PC-9 (cell line): ENCODE data around the gene CPED1. TPM values are rescaled to one million over a fixed set of nuclear protein-coding genes. Genes with fewer than 3 reads are reported as not detected.

Experiments
- BruUV-seq: library from RNA; stranded (reverse); fragments of 400-500 nt; replicated peaks from 2 replicates; lab custom pipeline; 2021; lab: Mats Ljungman, UMichigan
- CTCF ChIA-PET: fragments of 300-600 bp; sonication (Branson Sonifier 250); formaldehyde crosslinking; loops from one replicate; lab custom pipeline; 2022; ENCODE audit warnings: antibody characterized with exemption; lab: Charles Lee
- POLR2A ChIA-PET: fragments of 300-600 bp; sonication (Branson Sonifier 250); formaldehyde crosslinking; loops from one replicate; lab custom pipeline; 2022; ENCODE audit warnings: antibody characterized with exemption; ENCODE audit not compliant: unreplicated experiment; lab: Charles Lee
- DNase-seq, 2 experiments: peaks; one replicate each; pipeline versions ENCODE4 v3.0.0 to v3.0.0-alpha.2; 2015 to 2022; ENCODE audit warnings: mixed read lengths in 1 of 2
- H2AFZ ChIP-seq: fragments of 200-600 bp; sonication (generic); 2 replicates; pipeline ENCODE4 v1.8.1; 2017; ENCODE audit warnings: antibody characterized with exemption
- H3F3A ChIP-seq: fragments of 200-600 bp; sonication (generic); 2 replicates; pipeline ENCODE4 v1.8.1; 2017; ENCODE audit warnings: antibody characterized with exemption, mild to moderate bottlenecking, low read depth; ENCODE audit not compliant: insufficient read depth
- H3K27ac ChIP-seq: fragments of 200-600 bp; sonication (generic); 2 replicates; pipeline ENCODE4 v1.6.1; 2016; ENCODE audit warnings: mixed run types
- H3K27me3 ChIP-seq: fragments of 200-600 bp; sonication (generic); 2 replicates; pipeline ENCODE4 v1.6.1; 2016; ENCODE audit warnings: low read depth, mixed run types; ENCODE audit not compliant: insufficient read depth
- H3K36me3 ChIP-seq: fragments of 200-600 bp; sonication (generic); 2 replicates; pipeline ENCODE4 v1.6.1; 2016; ENCODE audit warnings: low read depth, mixed run types
- H3K4me1 ChIP-seq: fragments of 200-600 bp; sonication (generic); replicated peaks from 2 replicates; pipeline ENCODE4 v1.6.1; 2016; ENCODE audit warnings: mixed run types; ENCODE audit not compliant: insufficient read depth
- H3K4me2 ChIP-seq: fragments of 200-600 bp; sonication (generic); 2 replicates; pipeline ENCODE4 v1.6.1; 2017; ENCODE audit warnings: mixed run types
- H3K4me3 ChIP-seq: fragments of 200-600 bp; sonication (generic); 2 replicates; pipeline ENCODE4 v1.6.1; 2016; ENCODE audit warnings: mixed run types
- H3K79me2 ChIP-seq: fragments of 200-600 bp; sonication (generic); 2 replicates; pipeline ENCODE4 v1.6.1; 2017; ENCODE audit warnings: low read depth, mixed run types
- H3K9me2 ChIP-seq: fragments of 200-600 bp; sonication (generic); 2 replicates; pipeline ENCODE4 v1.8.1; 2017; ENCODE audit warnings: mild to moderate bottlenecking; ENCODE audit not compliant: insufficient read depth
- H3K9me3 ChIP-seq: fragments of 200-600 bp; sonication (generic); 2 replicates; pipeline ENCODE4 v1.8.1; 2016; ENCODE audit warnings: low read depth; ENCODE audit not compliant: insufficient read depth
- H4K20me1 ChIP-seq: fragments of 200-600 bp; sonication (generic); 2 replicates; pipeline ENCODE4 v1.8.1; 2017; ENCODE audit not compliant: insufficient read depth
- EZH2 ChIP-seq: fragments of 200-600 bp; sonication (generic); IDR thresholded peaks from 2 replicates; pipeline ENCODE4 v1.8.0; 2017; ENCODE audit warnings: antibody characterized with exemption, low read depth
- intact Hi-C: fragments of 100-400 bp; cut with micrococcal nuclease; formaldehyde crosslinking; loops from one replicate; pipeline ENCODE4 v1.10.0; 2022; ENCODE audit not compliant: unreplicated experiment
- total RNA-seq: library from RNA; stranded (reverse); gene quantifications from 2 replicates; pipeline ENCODE4 v1.2.3, GENCODE V29; 2021
- TF ChIP-seq, protein P1 (sequence below): fragments of 200-600 bp; sonication (generic); conservative IDR thresholded peaks from 2 replicates; pipeline ENCODE4 v1.6.1; 2017; ENCODE audit warnings: mixed run types, antibody characterized with exemption, mild to moderate bottlenecking, moderate library complexity

The CPED1 gene
- total RNA-seq, 1 experiment from 2014 or later = 2.4 TPM

DNA sequence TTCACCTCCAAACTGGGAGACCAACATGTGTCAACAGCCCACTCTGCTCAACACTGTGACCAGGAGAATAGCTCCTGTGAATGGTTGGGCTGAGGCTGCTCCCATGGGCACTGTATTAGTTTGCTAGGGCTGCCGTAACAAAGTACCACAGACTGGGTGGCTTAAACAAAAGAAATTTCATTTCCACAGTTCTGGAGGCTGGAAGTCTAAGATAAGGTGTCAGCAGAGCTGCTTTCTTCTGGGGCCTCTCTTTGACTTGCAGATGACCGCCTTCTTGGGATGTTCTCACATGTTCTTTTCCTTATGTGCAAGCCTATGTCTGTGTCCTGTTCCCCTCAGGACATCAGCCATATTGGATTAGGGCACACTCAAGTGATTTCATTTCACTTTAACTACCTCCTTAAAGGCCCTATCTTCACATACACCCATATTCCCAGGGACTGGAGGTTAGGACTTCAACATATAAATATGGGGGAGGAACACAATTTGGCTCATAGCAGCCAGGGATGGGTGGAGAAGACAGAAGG lies 90.3 kb downstream of the CPED1 start:
- no peak for DNase-seq
- TF ChIP-seq EZH2 = no peak
- TF ChIP-seq, protein P1, sequence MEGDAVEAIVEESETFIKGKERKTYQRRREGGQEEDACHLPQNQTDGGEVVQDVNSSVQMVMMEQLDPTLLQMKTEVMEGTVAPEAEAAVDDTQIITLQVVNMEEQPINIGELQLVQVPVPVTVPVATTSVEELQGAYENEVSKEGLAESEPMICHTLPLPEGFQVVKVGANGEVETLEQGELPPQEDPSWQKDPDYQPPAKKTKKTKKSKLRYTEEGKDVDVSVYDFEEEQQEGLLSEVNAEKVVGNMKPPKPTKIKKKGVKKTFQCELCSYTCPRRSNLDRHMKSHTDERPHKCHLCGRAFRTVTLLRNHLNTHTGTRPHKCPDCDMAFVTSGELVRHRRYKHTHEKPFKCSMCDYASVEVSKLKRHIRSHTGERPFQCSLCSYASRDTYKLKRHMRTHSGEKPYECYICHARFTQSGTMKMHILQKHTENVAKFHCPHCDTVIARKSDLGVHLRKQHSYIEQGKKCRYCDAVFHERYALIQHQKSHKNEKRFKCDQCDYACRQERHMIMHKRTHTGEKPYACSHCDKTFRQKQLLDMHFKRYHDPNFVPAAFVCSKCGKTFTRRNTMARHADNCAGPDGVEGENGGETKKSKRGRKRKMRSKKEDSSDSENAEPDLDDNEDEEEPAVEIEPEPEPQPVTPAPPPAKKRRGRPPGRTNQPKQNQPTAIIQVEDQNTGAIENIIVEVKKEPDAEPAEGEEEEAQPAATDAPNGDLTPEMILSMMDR = no peak
- no peaks in the 10 kb centered on the region for H3K79me2 ChIP-seq
- peaks cover 16% of the 10 kb centered on the region for H3K4me1 ChIP-seq
- H4K20me1 ChIP-seq = no peaks in the 10 kb centered on the region
- POLR2A ChIA-PET = no interaction called here
- H3F3A ChIP-seq = peaks cover 6% of the 10 kb centered on the region
- H3K4me3 ChIP-seq = no peak overlapping the region
- intact Hi-C loops = no loop called here
- no peaks in the 10 kb centered on the region for H3K36me3 ChIP-seq
- no peak overlapping the region for H2AFZ ChIP-seq
- no peak overlapping the region for H3K27ac ChIP-seq
- H3K9me2 ChIP-seq = no peaks in the 10 kb centered on the region
- no peaks in the 10 kb centered on the region for H3K9me3 ChIP-seq
- no peak overlapping the region for H3K4me2 ChIP-seq
- H3K27me3 ChIP-seq = no peaks in the 10 kb centered on the region
- CTCF ChIA-PET = interaction anchor here (0.6 kb wide), 1 partner anchor 90 kb away, joined by 3 read pairs; the partner anchor contains the start of gene CPED1
- BruUV-seq = no TSS peak

DNA sequence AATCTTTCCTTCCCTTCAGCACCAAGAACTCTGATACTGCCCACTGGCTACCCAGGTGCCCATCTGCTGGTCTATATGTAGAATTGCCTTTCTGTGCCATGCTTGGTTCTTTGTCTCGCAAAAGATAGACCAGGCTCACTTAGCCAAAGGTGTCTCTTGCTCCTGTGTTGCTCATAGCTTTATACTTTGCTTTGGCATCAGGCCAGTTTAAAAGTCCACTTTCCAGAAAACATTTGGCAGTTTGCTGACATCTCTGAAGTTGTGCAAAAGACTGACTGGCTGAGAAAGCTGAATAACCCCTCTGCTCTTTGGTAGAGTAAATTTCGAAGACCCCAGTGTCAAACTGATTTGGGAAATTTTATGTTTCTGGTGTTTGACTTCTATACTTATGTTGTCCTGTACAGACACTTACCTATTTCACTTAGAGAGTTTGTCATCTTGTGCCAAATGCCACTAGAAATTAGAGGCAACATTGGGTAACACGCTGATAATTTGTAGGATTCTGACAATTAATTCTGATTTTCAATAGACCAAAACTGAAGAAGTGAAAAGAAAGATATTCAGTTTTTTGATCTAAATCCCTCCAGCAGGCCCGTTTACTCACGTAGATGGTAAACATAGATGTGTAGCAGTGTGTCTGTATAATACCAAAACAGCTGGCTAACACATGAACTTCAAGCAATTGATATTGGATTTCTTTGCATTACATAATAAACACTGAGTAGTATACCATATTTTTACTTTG lies 91.1 kb downstream of the CPED1 start:
- ChIA-PET POLR2A (no interaction called here), CTCF (interaction anchor here (0.6 kb wide), 1 partner anchor 91 kb away, joined by 3 read pairs; the partner anchor contains the start of gene CPED1)
- Histone ChIP-seq H3F3A (peaks cover 14% of the 10 kb centered on the region), H3K4me2 (no peak overlapping the region), H3K4me3 (no peak overlapping the region), H2AFZ (no peak overlapping the region), H3K9me2 (no peaks in the 10 kb centered on the region), H3K36me3 (no peaks in the 10 kb centered on the region), H3K27ac (no peak overlapping the region), H3K27me3 (no peaks in the 10 kb centered on the region), H4K20me1 (no peaks in the 10 kb centered on the region), H3K4me1 (peaks cover 24% of the 10 kb centered on the region), H3K79me2 (no peaks in the 10 kb centered on the region), H3K9me3 (no peaks in the 10 kb centered on the region)
- DNase-seq = no peak
- intact Hi-C loops = loop anchor here (5.0 kb wide), 1 partner anchor 222 kb away; the partner anchor contains the start of gene TSPAN12
- TF ChIP-seq EZH2 = no peak
- TF ChIP-seq, protein P1 = no peak
- no TSS peak for BruUV-seq

DNA sequence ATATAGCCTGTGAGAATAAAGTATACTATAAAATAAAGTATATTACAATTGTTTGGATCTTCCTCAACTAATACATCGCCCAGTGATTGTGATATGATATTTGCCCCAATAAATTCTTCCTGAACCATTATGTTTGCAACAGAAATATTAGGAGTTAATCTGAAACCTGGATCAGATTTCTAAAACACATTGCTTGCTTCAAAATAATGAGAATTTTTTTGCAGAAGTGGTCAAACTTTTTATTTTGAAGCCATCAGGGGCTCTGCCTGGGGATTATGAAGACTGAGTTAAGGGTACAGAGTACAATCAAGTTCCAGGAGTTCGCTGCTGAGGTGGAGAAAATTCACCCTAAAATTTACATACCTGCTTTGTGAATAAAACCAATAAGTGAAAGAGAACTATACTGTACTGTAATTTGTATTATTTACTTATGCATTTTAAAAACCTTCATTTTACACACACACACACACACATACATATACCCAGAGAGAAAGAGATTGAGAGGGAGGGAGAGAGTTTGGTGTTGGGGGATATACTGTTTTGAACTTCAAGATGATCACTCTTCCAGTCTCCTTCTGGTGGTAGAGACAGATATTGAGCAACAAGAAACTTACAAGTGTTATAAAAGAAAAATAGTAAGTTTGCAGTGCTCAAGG lies 91.9 kb downstream of the CPED1 start:
- Histone ChIP-seq H4K20me1 (no peaks in the 10 kb centered on the region), H3K27me3 (no peaks in the 10 kb centered on the region), H3K4me2 (no peak overlapping the region), H3F3A (peaks cover 19% of the 10 kb centered on the region), H3K9me2 (no peaks in the 10 kb centered on the region), H3K4me3 (no peak overlapping the region), H3K79me2 (no peaks in the 10 kb centered on the region), H3K27ac (no peak overlapping the region), H3K9me3 (no peaks in the 10 kb centered on the region), H3K4me1 (peaks cover 32% of the 10 kb centered on the region), H2AFZ (no peak overlapping the region), H3K36me3 (no peaks in the 10 kb centered on the region)
- intact Hi-C loops = loop anchor here (5.0 kb wide), 1 partner anchor 223 kb away; the partner anchor contains the start of gene TSPAN12
- no peak for DNase-seq
- no TSS peak for BruUV-seq
- ChIA-PET CTCF (interaction anchor here (2.9 kb wide), 1 partner anchor 93 kb away, joined by 25 read pairs; the partner anchor contains the start of gene CPED1), POLR2A (no interaction called here)
- TF ChIP-seq EZH2 = no peak
- TF ChIP-seq, protein P1 = no peak
